HUDEP-2 (cell line): ENCODE data around the gene RNF20.
"Not testable (repeated sequence)": the region's sequence is repeated elsewhere in the genome, so short reads cannot be mapped to it uniquely, and the experiment has no call there.

ENCODE experiments used
- DNase-seq, 76 experiments: peaks; one replicate each; lab custom pipeline; 2025; ENCODE audit not compliant: unreplicated experiment in 76 of 76; lab: John Stamatoyannopoulos, UW

RNF20 gene, protein sequence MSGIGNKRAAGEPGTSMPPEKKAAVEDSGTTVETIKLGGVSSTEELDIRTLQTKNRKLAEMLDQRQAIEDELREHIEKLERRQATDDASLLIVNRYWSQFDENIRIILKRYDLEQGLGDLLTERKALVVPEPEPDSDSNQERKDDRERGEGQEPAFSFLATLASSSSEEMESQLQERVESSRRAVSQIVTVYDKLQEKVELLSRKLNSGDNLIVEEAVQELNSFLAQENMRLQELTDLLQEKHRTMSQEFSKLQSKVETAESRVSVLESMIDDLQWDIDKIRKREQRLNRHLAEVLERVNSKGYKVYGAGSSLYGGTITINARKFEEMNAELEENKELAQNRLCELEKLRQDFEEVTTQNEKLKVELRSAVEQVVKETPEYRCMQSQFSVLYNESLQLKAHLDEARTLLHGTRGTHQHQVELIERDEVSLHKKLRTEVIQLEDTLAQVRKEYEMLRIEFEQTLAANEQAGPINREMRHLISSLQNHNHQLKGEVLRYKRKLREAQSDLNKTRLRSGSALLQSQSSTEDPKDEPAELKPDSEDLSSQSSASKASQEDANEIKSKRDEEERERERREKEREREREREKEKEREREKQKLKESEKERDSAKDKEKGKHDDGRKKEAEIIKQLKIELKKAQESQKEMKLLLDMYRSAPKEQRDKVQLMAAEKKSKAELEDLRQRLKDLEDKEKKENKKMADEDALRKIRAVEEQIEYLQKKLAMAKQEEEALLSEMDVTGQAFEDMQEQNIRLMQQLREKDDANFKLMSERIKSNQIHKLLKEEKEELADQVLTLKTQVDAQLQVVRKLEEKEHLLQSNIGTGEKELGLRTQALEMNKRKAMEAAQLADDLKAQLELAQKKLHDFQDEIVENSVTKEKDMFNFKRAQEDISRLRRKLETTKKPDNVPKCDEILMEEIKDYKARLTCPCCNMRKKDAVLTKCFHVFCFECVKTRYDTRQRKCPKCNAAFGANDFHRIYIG

DNA sequence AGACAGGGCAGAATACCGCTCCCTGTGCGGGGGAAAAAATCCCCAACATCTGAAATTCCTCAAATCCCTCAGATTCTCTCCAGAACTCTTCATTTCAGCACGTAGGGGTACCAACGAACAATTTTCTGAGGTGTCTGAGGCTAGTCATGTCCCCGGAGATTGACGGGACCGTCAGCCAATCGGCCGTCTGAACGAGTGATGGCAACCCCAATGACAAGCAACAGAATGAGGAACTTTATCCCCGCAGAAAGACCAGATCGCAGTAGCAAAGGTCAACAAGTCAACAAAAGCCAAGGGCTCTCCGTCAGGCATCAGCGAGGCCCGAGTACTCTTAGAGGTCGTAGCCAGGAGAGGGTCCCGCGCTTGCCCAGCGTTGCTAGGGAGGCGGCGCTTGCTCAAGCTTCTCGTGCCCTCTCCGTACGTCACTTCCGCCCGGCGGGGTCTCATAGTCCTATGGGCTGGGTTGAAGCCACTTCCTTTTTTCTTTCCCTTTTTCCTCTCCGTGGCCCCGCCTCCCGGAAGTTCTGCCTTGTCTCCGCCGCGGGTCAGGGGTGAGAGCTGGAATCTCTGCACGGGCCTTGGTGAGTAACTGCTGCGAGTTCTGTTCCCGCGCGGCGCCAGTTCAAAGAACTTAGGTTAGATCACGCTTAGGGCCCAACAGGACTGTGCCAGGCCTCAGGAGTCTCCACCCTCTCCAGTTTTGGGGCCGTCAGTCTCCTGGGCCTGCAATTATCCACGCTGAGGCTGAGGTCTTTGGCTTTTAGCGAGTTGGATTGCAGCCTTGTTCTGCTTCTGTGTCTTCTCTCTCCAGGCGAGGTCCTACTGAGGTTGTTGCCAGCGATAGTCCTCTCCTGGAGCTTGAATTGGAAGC is at the start of gene RNF20:
Gene RNF20, plus strand, starts transcription at position 520 of the 871 bp plus-strand sequence. CDS start 1,571 bp downstream, outside the sequence.
- peak; percentile 71 to 100 (median 97) for DNase-seq

DNA sequence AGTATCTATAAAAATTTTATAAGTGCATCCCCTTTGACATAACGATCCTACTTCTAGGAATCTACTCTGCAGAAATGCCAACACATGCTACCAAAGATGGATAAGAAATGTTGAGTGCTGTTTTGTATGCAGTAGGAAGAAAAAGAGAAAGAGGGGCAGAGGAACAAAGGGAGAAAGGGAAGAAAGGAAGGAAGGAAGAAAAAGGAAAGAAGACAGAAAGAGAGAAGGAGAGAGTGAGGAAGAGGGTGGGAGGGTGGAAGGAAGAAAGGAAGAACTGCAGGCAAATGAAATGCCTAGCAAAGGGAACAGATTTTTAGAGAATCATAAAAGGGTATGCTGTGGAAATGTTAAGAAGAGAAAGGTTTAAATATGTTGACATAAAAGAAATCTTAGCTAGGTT is 49.6 kb upstream of the RNF20 start:
- no peak for DNase-seq

DNA sequence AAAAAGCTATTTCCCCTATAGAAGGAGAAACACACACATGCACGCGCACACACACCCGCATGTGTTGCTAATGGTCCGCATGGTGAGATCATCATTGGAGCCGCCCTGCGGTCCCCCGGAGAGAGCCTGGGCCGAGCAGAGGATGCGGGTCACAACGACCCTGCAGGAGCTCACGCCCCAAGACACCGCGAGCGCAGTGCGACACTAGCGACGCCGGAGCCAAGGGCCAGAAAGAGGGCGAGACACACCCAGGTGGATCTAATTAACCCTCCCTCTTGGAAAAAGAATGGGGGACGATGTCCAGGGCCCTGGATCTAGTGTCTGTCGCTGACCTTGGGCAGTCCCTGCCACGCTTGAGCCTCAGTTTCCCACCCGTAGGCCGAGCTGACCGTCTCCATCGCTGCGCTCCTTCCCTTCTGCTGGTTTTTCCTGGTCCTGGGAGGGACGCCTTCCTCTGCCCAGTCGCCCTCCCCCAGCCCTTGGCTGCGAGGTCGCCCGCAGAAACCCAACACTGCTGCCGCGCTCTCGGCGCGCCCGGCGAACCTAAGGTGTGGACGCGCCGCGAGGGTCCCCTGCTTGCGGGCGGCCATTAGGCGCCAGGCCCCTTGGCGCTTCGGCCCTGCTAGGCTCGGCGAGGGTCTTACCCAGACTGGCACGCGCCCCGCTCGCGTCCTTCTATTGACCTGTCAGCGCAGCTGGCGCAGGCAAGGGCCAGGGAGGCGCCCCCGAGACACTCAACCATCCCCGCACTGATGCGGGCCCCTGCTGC is 47.5 kb upstream of the RNF20 start:
- peak in 67 of 76 experiments; percentile 6 to 78 (median 52) for DNase-seq

GRCh38 chr9:101486693-101487442 is 46.8 kb upstream of the RNF20 start:
- peak in 71 of 76 experiments; percentile 10 to 80 (median 63) for DNase-seq

GRCh38 chr9:101487443-101487840 is 46.2 kb upstream of the RNF20 start:
- peak in 3 of 76 experiments; percentile 30 to 41 (median 30) for DNase-seq

DNA sequence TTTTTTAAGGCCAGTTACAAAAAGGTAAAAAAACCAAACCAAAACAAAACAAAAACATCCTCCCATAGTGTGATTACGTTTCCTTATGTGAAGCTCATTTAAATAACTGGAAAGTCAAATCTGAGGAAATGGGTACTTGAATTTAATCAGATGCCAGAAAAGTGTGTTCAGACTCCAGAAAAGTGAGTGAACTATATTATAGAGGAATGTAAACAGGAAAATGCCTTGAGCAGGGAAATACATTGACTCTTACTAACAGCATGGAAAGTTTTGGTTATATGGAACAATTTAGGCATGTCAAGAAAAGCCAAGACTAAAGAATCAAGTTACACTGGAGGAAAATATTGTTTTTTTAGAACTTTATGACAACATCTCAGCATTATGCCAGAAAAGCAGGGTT is 37.8 kb upstream of the RNF20 start:
- DNase-seq, result no peak

DNA sequence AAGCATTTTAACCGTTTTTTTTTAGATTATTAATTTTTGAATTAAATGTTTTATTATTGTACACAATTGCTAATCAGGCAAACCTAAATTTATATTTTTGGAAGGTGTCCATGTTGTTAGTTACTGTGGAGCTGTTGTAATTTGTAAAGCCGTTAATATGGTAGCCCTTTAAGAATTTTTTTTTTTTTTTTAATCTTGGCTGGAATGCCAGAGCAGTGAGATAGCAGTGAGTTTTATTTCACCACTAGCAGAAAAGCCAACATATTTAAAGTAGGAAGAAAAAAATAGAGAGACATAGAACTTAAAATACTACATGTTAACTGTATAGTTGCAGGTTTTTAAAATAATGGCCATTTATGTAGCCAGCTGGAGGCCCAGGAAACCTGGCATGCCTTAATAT is 35.3 kb upstream of the RNF20 start:
- DNase-seq, result no peak

- DNase-seq, result no peak
These were observed 29.5 kb upstream of the RNF20 start for GRCh38 chr9:101504188-101504587.

GRCh38 chr9:101508211-101508610 is 25.4 kb upstream of the RNF20 start:
- DNase-seq, result no peak

- no peak for DNase-seq
These were observed 24.1 kb upstream of the RNF20 start for GRCh38 chr9:101509572-101509971.

GRCh38 chr9:101510459-101510858 is 23.2 kb upstream of the RNF20 start:
- no peak for DNase-seq

DNA sequence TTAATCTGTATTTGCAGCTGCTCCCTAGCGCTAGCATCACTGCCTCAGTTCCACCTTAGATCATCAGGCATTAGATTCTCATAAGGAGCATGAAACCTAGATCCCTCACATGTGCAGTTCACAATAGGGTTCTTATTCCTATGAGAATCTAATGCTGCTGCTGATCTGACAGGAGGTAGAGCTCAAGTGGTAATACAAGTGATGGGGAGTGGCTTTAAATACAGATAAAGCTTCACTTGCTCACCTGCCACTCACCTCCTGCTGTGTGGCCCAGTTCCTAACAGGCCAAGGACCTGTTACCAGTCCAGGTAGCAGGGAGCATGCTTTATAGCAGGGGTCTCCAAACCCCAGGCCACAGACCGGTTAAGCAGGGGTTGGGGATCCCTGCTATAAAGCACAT is 22.6 kb upstream of the RNF20 start:
- no peak for DNase-seq

DNA sequence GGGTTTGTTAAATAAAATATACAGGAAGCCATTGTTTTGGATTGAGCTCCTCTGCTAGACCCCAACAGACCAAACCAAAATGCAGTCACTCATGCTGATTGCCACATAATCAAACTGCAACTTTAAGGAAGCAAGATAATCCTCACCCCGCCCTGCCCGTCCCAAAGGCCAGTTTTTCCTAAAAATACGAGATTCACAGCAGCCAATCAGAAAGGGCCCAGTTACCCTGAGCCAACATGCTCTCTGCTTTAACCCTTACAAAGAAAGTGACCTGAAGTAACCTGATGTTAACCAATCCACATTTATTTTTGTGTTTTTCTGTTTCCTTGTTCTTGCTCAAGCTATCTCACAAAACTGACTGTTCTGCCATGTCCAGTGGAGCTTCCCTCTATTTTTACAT is 21.5 kb upstream of the RNF20 start:
- no peak for DNase-seq

DNA sequence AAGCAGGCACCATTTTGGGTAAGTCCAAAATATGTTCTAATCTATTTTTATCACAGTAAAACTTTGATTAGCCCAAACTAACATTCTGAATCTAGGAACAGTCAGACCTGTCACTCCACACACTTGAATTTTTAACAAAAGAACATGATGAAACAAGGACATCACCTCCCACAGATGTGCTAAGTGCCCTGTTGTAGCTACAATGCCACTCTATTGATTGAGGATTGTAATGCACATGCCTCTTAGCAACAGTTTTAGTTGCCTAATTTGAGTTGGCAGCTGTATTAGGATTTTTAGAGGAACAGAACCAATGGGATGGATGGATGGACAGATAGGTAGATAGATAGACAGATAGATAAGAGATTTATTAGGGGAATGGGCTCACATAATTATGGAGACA is 20.3 kb upstream of the RNF20 start:
- DNase-seq, result no peak

GRCh38 chr9:101514071-101514470 is 19.6 kb upstream of the RNF20 start:
- no peak for DNase-seq

DNA sequence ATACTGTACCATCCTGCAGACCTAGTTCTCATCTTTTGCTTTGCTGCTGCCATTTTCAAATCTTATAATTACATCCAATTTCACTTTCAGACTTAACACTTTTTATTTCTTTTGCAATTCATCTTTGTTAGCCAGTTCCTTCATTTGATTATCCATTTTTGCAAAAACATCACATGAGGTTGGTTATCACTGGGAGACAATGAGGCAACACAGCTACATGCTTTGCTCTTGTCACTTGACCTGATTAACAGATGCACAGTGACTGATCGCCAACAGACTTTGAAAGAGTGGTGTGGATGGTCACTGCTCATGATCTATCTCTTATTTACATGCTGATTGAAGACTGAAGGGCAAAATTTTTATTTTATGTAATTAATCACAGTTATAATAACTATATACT is 17.0 kb upstream of the RNF20 start:
- no peak for DNase-seq

DNA sequence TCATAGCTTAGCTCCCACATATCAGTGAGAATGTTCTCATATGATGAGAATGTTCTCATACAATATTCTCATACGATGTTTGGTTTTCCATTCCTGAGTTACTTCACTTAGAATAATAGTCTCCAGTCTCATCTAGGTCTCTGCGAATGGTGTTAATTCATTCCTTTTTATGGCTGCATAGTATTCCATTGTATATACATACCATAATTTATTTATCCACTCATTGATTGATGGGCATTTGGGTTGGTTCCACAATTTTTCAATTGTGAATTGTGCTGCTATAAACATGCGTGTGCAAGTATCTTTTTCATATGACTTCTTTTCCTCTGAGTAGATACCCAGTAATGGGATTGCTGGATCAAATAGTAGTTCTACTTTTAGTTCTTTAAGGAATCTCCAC is 15.2 kb upstream of the RNF20 start:
- DNase-seq, result not testable (repeated sequence)

DNA sequence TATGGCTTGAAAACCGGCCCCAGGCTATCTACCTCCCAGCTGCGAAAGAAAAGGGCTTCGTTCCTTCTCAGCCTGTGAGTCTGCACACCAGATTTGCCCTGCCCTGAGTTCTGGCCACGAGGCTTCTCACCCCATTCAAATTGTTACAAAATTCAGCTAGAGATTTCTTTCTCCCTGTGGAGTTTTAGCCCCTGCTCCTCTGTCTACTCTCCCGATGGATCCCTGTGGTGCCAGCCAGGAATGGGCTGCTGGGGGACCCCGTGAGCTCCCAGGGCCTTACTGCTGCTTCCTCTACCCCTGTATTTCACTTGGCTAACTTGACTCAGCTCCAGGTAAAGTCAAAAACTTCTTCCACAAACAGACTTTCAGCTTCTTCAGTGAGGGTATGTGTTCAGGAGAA is 9.3 kb upstream of the RNF20 start:
- no peak for DNase-seq

DNA sequence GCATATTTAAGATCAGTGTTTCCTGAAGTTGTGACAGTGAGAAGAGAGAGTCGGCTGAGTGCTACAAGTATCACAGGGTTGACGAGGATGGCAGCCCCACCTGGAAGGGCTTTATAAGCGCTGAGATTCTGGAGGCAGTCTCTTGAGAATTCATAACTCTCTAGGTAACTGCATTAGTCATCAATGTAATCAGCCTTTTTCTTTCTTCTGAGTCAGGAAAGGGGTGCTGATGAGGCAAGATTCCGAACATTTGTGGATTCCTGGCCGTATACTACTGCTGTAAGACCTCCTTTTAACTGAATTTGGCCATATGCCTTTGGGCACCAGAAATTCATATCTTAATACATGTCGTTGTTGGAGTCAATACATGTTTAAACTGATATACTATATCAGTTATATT is 6.6 kb upstream of the RNF20 start:
- no peak for DNase-seq
